KOPT-K1 (cell line): ENCODE measurements around the gene ITGBL1.
"Not testable (repeated sequence)": the region's sequence is repeated elsewhere in the genome, so short reads cannot be mapped to it uniquely, and the experiment has no call there.

Experiments used
- H3K27ac ChIP-seq: fragments of 200-600 bp; sonication (generic); 2 replicates; pipeline ENCODE4 v1.5.1; 2016; ENCODE audit warnings: antibody characterized with exemption, mild to moderate bottlenecking, low read depth, low read length; ENCODE audit not compliant: poor library complexity, severe bottlenecking
- H3K36me3 ChIP-seq: fragments of 200-600 bp; sonication (generic); 2 replicates; pipeline ENCODE4 v1.5.1; 2017; ENCODE audit warnings: antibody characterized with exemption, mild to moderate bottlenecking, low read length, moderate library complexity; ENCODE audit not compliant: insufficient read depth
- H3K9me3 ChIP-seq: fragments of 200-600 bp; sonication (generic); 2 replicates; pipeline ENCODE4 v1.5.1; 2017; ENCODE audit warnings: antibody characterized with exemption, low read length, mild to moderate bottlenecking; ENCODE audit not compliant: insufficient read depth, poor library complexity, severe bottlenecking

ITGBL1 gene

GRCh38 chr13:101515504-101515903, 63.0 kb downstream of the ITGBL1 start:
- H3K27ac ChIP-seq = no peak overlapping the region
- no peaks in the 10 kb centered on the region for H3K36me3 ChIP-seq
- no peaks in the 10 kb centered on the region for H3K9me3 ChIP-seq

GRCh38 chr13:101516262-101516661, 63.8 kb downstream of the ITGBL1 start:
- Histone ChIP-seq H3K27ac (no peak overlapping the region), H3K36me3 (no peaks in the 10 kb centered on the region), H3K9me3 (no peaks in the 10 kb centered on the region)

- no peak overlapping the region for H3K27ac ChIP-seq
Observed at GRCh38 chr13:101520672-101521071, 68.2 kb downstream of the ITGBL1 start.

GRCh38 chr13:101521371-101521770, 68.9 kb downstream of the ITGBL1 start:
- H3K27ac ChIP-seq = no peak overlapping the region

More at GRCh38 chr13:101520672-101521071, 68.2 kb downstream of the ITGBL1 start:
- Histone ChIP-seq H3K36me3 (no peaks in the 10 kb centered on the region), H3K9me3 (no peaks in the 10 kb centered on the region)

GRCh38 chr13:101522607-101523006, 70.1 kb downstream of the ITGBL1 start:
- Histone ChIP-seq H3K9me3 (no peaks in the 10 kb centered on the region), H3K36me3 (no peaks in the 10 kb centered on the region), H3K27ac (no peak overlapping the region)

More at GRCh38 chr13:101521371-101521770, 68.9 kb downstream of the ITGBL1 start:
- H3K9me3 ChIP-seq = no peaks in the 10 kb centered on the region
- H3K36me3 ChIP-seq = no peaks in the 10 kb centered on the region

GRCh38 chr13:101523154-101524131, 71.0 kb downstream of the ITGBL1 start:
- no peaks in the 10 kb centered on the region for H3K36me3 ChIP-seq
- no peak overlapping the region for H3K27ac ChIP-seq
- no peaks in the 10 kb centered on the region for H3K9me3 ChIP-seq

- H3K9me3 ChIP-seq = no peaks in the 10 kb centered on the region
- H3K27ac ChIP-seq = no peak overlapping the region
- no peaks in the 10 kb centered on the region for H3K36me3 ChIP-seq
Observed at GRCh38 chr13:101527130-101527529, 74.7 kb downstream of the ITGBL1 start.

- H3K27ac ChIP-seq = no peak overlapping the region
- no peaks in the 10 kb centered on the region for H3K36me3 ChIP-seq
Observed at GRCh38 chr13:101529422-101529821, 76.9 kb downstream of the ITGBL1 start.

GRCh38 chr13:101530293-101530692, 77.8 kb downstream of the ITGBL1 start:
- Histone ChIP-seq H3K9me3 (no peaks in the 10 kb centered on the region), H3K27ac (no peak overlapping the region), H3K36me3 (no peaks in the 10 kb centered on the region)

More at GRCh38 chr13:101529422-101529821, 76.9 kb downstream of the ITGBL1 start:
- no peaks in the 10 kb centered on the region for H3K9me3 ChIP-seq

- Histone ChIP-seq H3K27ac (no peak overlapping the region), H3K9me3 (no peaks in the 10 kb centered on the region), H3K36me3 (no peaks in the 10 kb centered on the region)
Observed at GRCh38 chr13:101535192-101535746, 82.8 kb downstream of the ITGBL1 start.

GRCh38 chr13:101536079-101536478, 83.6 kb downstream of the ITGBL1 start:
- no peaks in the 10 kb centered on the region for H3K36me3 ChIP-seq
- H3K9me3 ChIP-seq = no peaks in the 10 kb centered on the region
- H3K27ac ChIP-seq = no peak overlapping the region

- not testable (repeated sequence) for H3K36me3 ChIP-seq, H3K27ac ChIP-seq, H3K9me3 ChIP-seq
Observed at GRCh38 chr13:101544544-101544943, 92.1 kb downstream of the ITGBL1 start.

GRCh38 chr13:101544979-101545378, 92.5 kb downstream of the ITGBL1 start:
- Histone ChIP-seq H3K9me3 (no peaks in the 10 kb centered on the region), H3K36me3 (no peaks in the 10 kb centered on the region), H3K27ac (no peak overlapping the region)

GRCh38 chr13:101545521-101545920, 93.0 kb downstream of the ITGBL1 start:
- Histone ChIP-seq H3K9me3 (no peaks in the 10 kb centered on the region), H3K27ac (no peak overlapping the region), H3K36me3 (no peaks in the 10 kb centered on the region)

GRCh38 chr13:101552286-101552685, 99.8 kb downstream of the ITGBL1 start:
- H3K27ac ChIP-seq = no peak overlapping the region
- H3K9me3 ChIP-seq = no peaks in the 10 kb centered on the region
- H3K36me3 ChIP-seq = no peaks in the 10 kb centered on the region
